Astrocyte of the cerebellum (primary cell): ENCODE data around the gene SFN.

Experiments used
- DNase-seq: peaks from one replicate; pipeline ENCODE4 v3.0.0-alpha.2; 2011; ENCODE audit warnings: low read depth
- H3K4me3 ChIP-seq: 2 replicates; pipeline ENCODE4 v1.5.1; 2011; ENCODE audit warnings: mild to moderate bottlenecking, low read depth, low read length, moderate library complexity
- CTCF ChIP-seq: IDR thresholded peaks from 2 replicates; pipeline ENCODE4 v1.5.1; 2012; ENCODE audit warnings: low read length, low read depth, moderate library complexity, mild to moderate bottlenecking; ENCODE audit errors: missing control alignments
- in situ Hi-C: cut with HindIII; loops from 2 replicates; pipeline ENCODE4 v1.10.0; 2017; ENCODE audit warnings: low sequenced_read_pairs

The SFN gene

DNA sequence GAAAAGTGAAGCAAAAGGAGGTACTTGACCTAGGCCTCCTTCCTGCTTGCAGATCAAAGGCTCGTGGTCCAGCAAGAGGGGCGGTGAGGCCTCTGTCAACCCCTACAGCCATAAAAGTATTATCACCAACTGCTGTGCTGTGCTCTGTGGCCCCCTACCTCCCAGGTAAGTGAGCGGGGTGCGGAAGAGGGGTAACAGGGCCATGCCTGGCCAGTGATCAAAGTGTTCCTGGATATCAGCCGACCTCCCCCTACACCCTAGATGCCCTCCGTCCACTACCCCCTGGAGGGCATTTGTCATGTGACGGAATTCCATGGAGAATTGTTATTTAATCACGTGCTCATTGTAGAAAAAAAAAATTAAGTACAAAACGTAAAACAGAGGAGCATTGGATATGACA lies 10.2 kb upstream of the SFN start:
- no peak overlapping the region for H3K4me3 ChIP-seq
- DNase-seq, result no peak
- no peak for TF ChIP-seq CTCF
- in situ Hi-C loops, result no loop called here

DNA sequence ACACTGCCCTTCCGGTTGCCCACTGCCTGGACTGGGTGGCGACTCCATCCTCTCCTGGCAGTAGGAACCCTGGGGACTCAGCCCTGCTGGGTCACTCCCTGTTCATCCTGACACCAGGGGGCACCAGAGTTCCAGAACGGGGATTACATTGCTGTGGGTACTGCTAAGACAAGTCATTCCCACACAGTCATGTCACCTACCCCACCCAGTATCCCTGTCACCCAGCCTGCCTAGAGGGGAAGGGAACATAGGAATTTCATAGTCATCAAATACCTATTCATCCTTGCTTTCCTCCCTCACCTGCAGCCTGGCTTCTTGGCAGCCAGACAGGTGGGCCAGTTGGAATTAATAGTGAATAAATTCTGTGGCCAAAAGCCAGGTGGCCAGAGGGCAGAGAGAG lies 9.8 kb upstream of the SFN start:
- peak; percentile 88 for TF ChIP-seq CTCF
- H3K4me3 ChIP-seq, result no peak overlapping the region
- DNase-seq, result peak; percentile 39
- in situ Hi-C loops, result no loop called here

DNA sequence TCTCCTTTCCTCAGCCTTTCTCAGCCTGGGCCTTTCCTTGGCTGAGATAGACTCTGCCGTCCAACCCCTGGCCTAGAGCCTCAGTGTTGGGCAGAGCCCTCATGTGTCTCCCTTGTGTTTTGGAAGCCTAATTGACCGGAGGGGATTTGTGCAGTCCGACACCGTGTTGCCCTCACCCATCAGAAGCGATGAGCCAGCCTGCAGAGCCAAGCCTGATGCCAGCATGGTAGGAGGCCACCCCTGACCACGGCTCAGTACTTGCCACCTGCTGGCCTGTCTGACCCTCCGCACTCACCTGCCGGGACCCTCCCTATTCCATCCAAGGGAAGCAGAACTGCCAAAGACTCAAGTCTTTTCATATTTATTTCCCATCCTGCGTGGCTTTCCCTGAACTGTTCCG lies 9.3 kb upstream of the SFN start:
- in situ Hi-C loops, result no loop called here
- no peak for TF ChIP-seq CTCF
- no peak overlapping the region for H3K4me3 ChIP-seq
- no peak for DNase-seq

GRCh38 chr1:26854906-26855305 lies 8.0 kb upstream of the SFN start:
- in situ Hi-C loops, result no loop called here
- no peak for TF ChIP-seq CTCF
- no peak overlapping the region for H3K4me3 ChIP-seq
- DNase-seq, result no peak

DNA sequence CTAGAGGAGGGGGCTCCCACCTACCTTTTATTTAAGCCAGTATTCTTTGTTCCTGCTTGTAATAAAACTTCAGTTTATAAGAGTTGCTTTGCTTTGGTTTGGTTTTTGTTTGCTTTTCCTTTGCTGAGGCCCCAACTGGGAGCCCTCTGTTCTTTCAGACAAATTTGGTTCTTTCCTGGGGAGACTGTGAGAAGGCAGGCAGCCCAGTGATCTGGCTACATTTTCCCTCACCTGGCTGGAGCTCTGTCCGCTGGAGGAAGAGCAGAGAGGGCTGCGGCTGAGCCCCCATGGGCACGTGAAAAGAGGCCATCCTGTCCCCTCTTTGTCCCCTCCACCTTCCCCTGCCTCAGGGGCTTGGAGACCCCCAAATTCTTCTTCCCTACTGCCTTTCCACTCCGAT lies 7.3 kb upstream of the SFN start:
- H3K4me3 ChIP-seq, result no peak overlapping the region
- no peak for TF ChIP-seq CTCF
- no peak for DNase-seq
- in situ Hi-C loops, result no loop called here

- no peak for DNase-seq
- no peak for TF ChIP-seq CTCF
- H3K4me3 ChIP-seq, result no peak overlapping the region
- in situ Hi-C loops, result no loop called here
These were observed 6.8 kb upstream of the SFN start for GRCh38 chr1:26856181-26856580.
